ENCODE results near the gene COL11A2.

DNA sequence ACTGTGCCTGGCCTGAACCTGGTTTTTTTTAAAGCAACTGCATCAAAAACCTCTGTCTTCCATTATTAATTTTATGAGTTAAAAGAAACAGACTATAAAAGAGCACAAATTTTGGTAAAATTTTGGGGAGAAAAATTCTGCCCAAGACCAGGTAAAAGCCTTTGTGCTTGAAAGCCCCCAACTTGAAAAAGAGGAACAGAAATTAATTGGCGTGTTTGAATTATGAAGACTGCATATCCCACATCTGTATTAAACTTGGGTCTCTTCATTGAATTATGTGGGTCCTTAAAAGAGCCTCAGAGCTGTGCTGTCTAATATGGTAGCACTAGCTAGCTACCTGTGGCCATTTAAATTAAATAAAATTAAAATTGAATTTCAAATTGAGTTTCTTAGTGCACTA lies 41.2 kb downstream of the COL11A2 start:
- no peak for TF ChIP-seq POLR2AphosphoS5 (IDR thresholded peaks at IDR 0.05; ENCODE audit: low read depth, low read length)
- TF ChIP-seq POLR2A (IDR thresholded peaks at IDR 0.05; ENCODE audit: low read depth, low read length), result no peak
- no peak for TF ChIP-seq TAF1 (IDR thresholded peaks at IDR 0.05; ENCODE audit: low read depth, low read length)
- peak; percentile 84 for TF ChIP-seq SPI1 (IDR thresholded peaks at IDR 0.05; ENCODE audit: low read depth, low read length)
- no peak for TF ChIP-seq PAX5 (IDR thresholded peaks at IDR 0.05; ENCODE audit: insufficient read depth, low read length, severe bottlenecking)
